OCI-LY3 (cell line): ENCODE measurements around the gene BAZ2B.

Source experiments
- H2AFZ ChIP-seq: fragments of 200-600, 300-600 bp; shearing (Covaris generic); 2 replicates; pipeline ENCODE4 v1.6.0; 2014; ENCODE audit warnings: antibody characterized with exemption, low read depth, low read length
- H3K27ac ChIP-seq: fragments of 200-600, 300-600 bp; sonication (generic); 2 replicates; pipeline ENCODE4 v1.5.1; 2014; ENCODE audit warnings: mild to moderate bottlenecking, low read length, moderate library complexity, mixed read lengths
- H3K27me3 ChIP-seq: fragments of 200-600, 300-600 bp; sonication (generic); 2 replicates; pipeline ENCODE4 v1.6.1; 2014; ENCODE audit warnings: low read depth, low read length, mixed read lengths
- H3K36me3 ChIP-seq: fragments of 200-600, 300-600 bp; sonication (generic); replicated peaks from 2 replicates; pipeline ENCODE3; 2014; ENCODE audit warnings: low read depth, low read length, mixed read lengths
- H3K4me1 ChIP-seq: fragments of 300-600, 200-600 bp; sonication (generic); 2 replicates; pipeline ENCODE4 v1.6.1; 2014; ENCODE audit warnings: low read length, mixed read lengths
- H3K4me2 ChIP-seq: fragments of 200-600, 300-600 bp; sonication (generic); 2 replicates; pipeline ENCODE4 v1.6.1; 2014; ENCODE audit warnings: low read length, mixed read lengths
- H3K4me3 ChIP-seq: fragments of 300-600, 200-600 bp; sonication (generic); 2 replicates; pipeline ENCODE4 v1.5.1; 2014; ENCODE audit warnings: antibody characterized with exemption, mild to moderate bottlenecking, low read length, moderate library complexity
- H3K79me2 ChIP-seq: fragments of 300-600, 200-600 bp; shearing (Covaris generic); 2 replicates; pipeline ENCODE4 v1.6.1; 2014; ENCODE audit warnings: mild to moderate bottlenecking, low read length, mixed read lengths
- H3K9ac ChIP-seq: fragments of 300-600, 200-600 bp; shearing (Covaris generic); 2 replicates; pipeline ENCODE4 v1.6.0; 2014; ENCODE audit warnings: mild to moderate bottlenecking, low read length, moderate library complexity
- H3K9me3 ChIP-seq: fragments of 200-600, 300-600 bp; shearing (Covaris generic); 2 replicates; pipeline ENCODE4 v1.6.1; 2014; ENCODE audit warnings: low read length, mixed read lengths; ENCODE audit not compliant: insufficient read depth
- H4K20me1 ChIP-seq: fragments of 200-600, 300-600 bp; sonication (generic); 2 replicates; pipeline ENCODE4 v1.6.1; 2016; ENCODE audit warnings: low read length, mixed read lengths; ENCODE audit not compliant: insufficient read depth
- EZH2phosphoT487 ChIP-seq: fragments of 200-600 bp; shearing (Covaris generic); IDR thresholded peaks from 2 replicates; pipeline ENCODE4 v1.6.1; 2018; ENCODE audit warnings: antibody characterized with exemption, mixed run types, low read depth
- TF ChIP-seq, protein P1 (sequence below): fragments of 200-600, 300-600 bp; sonication (generic); IDR thresholded peaks from 2 replicates; pipeline ENCODE4 v1.5.1; 2014; ENCODE audit warnings: antibody characterized with exemption, low read length, low read depth

The BAZ2B gene

GRCh38 chr2:159589286-159589685 lies 27.1 kb downstream of the BAZ2B start:
- no peak overlapping the region for H2AFZ ChIP-seq
- no peak overlapping the region for H3K9ac ChIP-seq
- no peaks in the 10 kb centered on the region for H4K20me1 ChIP-seq
- H3K4me3 ChIP-seq = no peak overlapping the region
- TF ChIP-seq, protein P1, sequence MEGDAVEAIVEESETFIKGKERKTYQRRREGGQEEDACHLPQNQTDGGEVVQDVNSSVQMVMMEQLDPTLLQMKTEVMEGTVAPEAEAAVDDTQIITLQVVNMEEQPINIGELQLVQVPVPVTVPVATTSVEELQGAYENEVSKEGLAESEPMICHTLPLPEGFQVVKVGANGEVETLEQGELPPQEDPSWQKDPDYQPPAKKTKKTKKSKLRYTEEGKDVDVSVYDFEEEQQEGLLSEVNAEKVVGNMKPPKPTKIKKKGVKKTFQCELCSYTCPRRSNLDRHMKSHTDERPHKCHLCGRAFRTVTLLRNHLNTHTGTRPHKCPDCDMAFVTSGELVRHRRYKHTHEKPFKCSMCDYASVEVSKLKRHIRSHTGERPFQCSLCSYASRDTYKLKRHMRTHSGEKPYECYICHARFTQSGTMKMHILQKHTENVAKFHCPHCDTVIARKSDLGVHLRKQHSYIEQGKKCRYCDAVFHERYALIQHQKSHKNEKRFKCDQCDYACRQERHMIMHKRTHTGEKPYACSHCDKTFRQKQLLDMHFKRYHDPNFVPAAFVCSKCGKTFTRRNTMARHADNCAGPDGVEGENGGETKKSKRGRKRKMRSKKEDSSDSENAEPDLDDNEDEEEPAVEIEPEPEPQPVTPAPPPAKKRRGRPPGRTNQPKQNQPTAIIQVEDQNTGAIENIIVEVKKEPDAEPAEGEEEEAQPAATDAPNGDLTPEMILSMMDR = no peak
- no peak for TF ChIP-seq EZH2phosphoT487
- H3K4me2 ChIP-seq = no peak overlapping the region
- no peaks in the 10 kb centered on the region for H3K9me3 ChIP-seq
- H3K27ac ChIP-seq = no peak overlapping the region
- H3K79me2 ChIP-seq = no peaks in the 10 kb centered on the region
- no peaks in the 10 kb centered on the region for H3K27me3 ChIP-seq
- no peaks in the 10 kb centered on the region for H3K36me3 ChIP-seq
- no peaks in the 10 kb centered on the region for H3K4me1 ChIP-seq

DNA sequence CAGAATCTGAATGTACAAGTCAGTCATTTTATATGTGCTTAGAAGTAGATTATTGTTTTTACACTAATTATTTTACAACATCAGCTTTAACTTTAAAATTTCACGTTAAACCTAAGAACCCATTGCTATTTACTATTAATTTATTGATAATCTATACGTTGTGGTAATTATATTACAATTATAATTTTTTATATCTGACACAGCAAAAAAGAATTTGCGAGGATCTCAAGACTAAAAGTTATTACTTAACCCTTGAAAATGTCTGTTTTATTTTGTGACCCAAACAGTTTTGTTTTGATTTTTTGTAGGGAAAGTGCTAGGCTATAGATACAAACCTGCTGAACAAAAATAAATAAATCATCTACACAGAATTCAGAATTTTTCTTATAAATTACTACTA lies 30.3 kb downstream of the BAZ2B start:
- Histone ChIP-seq H3K4me2 (no peak overlapping the region), H2AFZ (no peak overlapping the region), H3K27ac (no peak overlapping the region), H3K27me3 (no peaks in the 10 kb centered on the region), H3K4me3 (no peak overlapping the region), H3K36me3 (no peaks in the 10 kb centered on the region), H3K9me3 (no peaks in the 10 kb centered on the region), H3K79me2 (no peaks in the 10 kb centered on the region), H3K4me1 (no peaks in the 10 kb centered on the region), H3K9ac (no peak overlapping the region), H4K20me1 (no peaks in the 10 kb centered on the region)
- TF ChIP-seq, protein P1 = no peak
- no peak for TF ChIP-seq EZH2phosphoT487

DNA sequence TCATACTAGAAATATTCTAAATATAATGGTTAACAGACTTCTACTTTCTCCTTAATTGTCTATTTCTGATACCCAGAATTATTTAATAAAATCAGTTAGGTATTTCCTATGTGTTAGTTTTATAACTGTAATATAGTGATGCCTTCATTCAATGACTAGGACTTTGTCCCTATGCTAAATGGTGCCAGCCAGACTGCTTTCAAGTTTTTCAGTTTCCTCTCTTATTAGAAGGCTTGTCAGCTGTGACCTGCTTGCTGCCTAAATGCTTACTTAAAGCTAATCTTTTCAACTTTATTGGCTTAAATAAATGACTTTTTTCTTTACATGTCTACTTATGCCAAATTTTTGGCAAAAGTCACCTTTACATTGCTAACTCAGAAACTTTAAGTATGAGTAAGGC lies 30.7 kb downstream of the BAZ2B start:
- Histone ChIP-seq H3K36me3 (no peaks in the 10 kb centered on the region), H3K9ac (no peak overlapping the region), H3K9me3 (no peaks in the 10 kb centered on the region), H3K4me3 (no peak overlapping the region), H3K27ac (no peak overlapping the region), H3K27me3 (no peaks in the 10 kb centered on the region), H4K20me1 (no peaks in the 10 kb centered on the region), H3K4me2 (no peak overlapping the region), H3K4me1 (no peaks in the 10 kb centered on the region), H3K79me2 (no peaks in the 10 kb centered on the region), H2AFZ (no peak overlapping the region)
- TF ChIP-seq, protein P1 = no peak
- no peak for TF ChIP-seq EZH2phosphoT487

- Histone ChIP-seq H3K4me1 (no peaks in the 10 kb centered on the region), H3K27me3 (no peaks in the 10 kb centered on the region), H3K27ac (no peak overlapping the region), H4K20me1 (no peaks in the 10 kb centered on the region), H3K36me3 (no peaks in the 10 kb centered on the region), H3K4me3 (no peak overlapping the region), H2AFZ (no peak overlapping the region), H3K9ac (no peak overlapping the region), H3K9me3 (no peaks in the 10 kb centered on the region), H3K4me2 (no peak overlapping the region), H3K79me2 (no peaks in the 10 kb centered on the region)
- TF ChIP-seq, protein P1 = no peak
- TF ChIP-seq EZH2phosphoT487 = no peak
Observed at GRCh38 chr2:159584796-159585195, 31.6 kb downstream of the BAZ2B start.
